GM12892 (cell line): ENCODE data around the gene BCO2.
A peak's percentile ranks its signal among the peaks of the same experiment; 100 is the strongest.
"Not testable (repeated sequence)": the region's sequence is repeated elsewhere in the genome, so short reads cannot be mapped to it uniquely, and the experiment has no call there.

Experiments used
- DNase-seq: peaks from one replicate; pipeline ENCODE4 v3.0.0; 2011; ENCODE audit not compliant: insufficient read length
- FAIRE-seq: peaks from 2 replicates; lab custom pipeline; 2011; peaks lifted over from hg19 to GRCh38; lab: Jason Lieb, UNC
- POLR2A ChIP-seq: IDR thresholded peaks from 2 replicates; pipeline ENCODE4 v1.6.1; 2011; ENCODE audit warnings: low read depth, low read length, control low read depth
- POLR2AphosphoS5 ChIP-seq: IDR thresholded peaks from 2 replicates; pipeline ENCODE4 v1.6.1; 2011; ENCODE audit warnings: low read depth, low read length, control low read depth
- TAF1 ChIP-seq: IDR thresholded peaks from 2 replicates; pipeline ENCODE4 v1.6.1; 2011; ENCODE audit warnings: low read depth, mild to moderate bottlenecking, control low read depth, low read length, borderline replicate concordance

Gene BCO2

DNA sequence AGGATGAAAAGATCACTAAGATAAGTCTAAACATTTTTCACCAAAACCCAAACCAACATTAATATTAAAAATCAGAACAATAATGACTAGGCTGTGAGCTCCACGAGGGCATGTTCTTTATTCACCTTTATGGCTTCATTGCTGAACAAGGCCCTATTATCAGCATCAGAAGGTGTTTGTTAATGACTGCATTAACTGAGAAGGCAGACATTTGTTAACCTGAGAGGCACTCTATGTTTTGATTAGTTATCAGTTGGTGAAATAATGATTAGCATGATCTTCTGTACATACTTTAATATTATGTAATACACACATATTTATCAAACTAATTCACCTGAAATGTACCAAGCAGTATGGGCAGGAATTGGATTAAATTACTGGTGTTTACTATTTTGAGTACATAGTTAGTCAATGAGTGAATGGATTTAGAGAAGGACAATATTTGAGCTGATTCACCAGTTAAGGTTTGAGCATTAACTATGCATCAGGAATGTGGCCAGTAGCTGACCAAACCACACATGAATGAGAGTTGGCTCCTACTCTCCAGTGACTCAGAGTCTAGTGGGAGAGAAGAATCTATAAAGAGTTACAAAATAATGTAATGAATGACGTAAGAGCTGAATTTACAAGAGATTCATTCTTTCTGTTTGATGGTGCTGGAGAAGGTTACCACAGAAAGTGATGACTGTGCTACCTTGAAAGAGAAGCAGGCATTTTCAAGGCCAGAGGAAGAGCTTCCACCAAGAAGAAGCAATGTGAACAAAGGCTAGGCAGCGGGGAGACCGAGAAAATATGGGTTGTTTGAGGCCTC lies 18.2 kb upstream of the BCO2 start:
- DNase-seq: no peak
- no peak for FAIRE-seq

DNA sequence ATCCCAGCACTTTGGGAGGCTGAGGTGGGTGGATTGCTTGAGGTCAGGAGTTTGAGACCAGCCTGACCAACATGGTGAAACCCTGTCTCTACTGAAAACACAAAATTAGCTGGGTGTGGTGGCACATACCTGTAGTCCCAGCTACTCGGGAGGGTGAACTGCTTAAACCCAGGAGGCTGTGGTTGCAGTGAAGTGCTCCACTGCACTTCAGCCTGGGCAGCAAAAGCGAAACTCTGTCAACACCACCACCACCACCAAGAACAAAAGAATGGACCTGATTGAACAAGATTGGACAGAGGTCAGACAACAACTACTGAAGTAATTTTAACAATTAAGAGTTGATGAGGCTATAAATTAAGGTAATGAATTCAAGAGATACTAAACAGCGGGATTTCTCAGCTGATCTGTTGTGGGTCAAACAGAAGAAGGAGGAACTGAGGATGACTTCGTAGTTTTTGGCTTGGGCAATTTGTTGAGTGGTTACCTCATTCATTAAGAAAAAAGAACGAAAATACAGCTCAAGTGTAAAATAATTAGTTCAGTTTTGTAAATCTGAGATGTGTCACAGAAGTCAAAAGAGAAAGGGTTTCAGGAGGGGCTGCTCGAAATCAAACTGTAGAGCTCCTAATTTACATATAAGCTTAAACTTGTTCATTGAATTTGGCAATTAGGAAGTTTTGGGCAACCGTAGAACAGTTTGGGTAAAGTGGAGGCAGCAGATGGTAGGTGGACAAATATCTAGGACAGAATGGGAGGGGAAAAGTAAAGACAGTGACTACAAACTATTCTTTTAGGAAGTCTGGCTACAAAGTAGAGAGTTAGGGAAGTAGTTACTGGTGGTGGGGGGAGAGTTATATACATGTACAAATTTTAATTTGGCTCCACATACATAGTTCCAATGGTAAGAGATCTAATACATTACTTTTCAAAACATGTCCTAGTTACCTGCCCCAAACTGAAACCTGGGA lies 15.9 kb upstream of the BCO2 start:
- no peak for TF ChIP-seq POLR2A
- TF ChIP-seq POLR2AphosphoS5: no peak
- no peak for TF ChIP-seq TAF1
- DNase-seq: no peak
- no peak for FAIRE-seq

More for the DNA sequence above, 18.2 kb upstream of the BCO2 start:
- TF ChIP-seq POLR2A (no peak), POLR2AphosphoS5 (no peak), TAF1 (no peak)

DNA sequence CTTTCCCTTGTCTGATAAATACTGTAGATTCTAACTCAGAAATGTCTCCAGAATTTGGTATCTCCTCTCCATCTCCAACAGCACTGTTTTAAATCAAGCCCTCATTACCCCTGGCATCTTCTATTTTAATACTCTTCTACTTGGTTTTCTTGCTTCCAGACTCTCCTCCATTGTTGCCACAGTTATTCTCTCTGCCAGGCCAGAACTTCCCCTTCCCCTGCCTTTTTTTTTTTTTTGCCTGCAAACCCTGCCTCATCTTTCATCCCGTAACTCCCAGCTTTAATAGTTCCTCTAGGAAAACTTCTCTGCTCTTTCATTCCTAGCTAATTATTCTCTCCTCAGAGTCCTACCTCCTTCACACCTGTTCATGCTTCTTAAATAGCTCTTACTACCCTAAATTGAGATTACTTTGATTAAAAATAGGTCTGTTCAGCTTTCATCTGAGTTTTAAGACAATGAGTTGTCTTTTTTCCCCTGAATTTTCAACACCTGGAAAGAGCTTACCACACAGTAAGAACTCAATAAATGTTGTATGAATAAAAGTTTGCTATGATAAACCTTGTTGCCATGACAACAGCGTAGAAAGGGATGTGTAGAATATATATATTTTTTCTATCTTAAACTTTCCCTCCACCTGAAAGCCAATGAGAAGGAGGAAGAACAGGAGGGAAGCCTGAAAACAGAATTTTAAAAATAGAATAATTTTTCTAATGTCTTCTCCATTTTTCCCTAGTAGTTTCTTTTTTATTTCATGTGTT lies 15.0 kb upstream of the BCO2 start:
- no peak for DNase-seq
- FAIRE-seq: no peak
- TF ChIP-seq TAF1: no peak
- TF ChIP-seq POLR2AphosphoS5: no peak
- TF ChIP-seq POLR2A: no peak

GRCh38 chr11:112161012-112161411 lies 14.3 kb upstream of the BCO2 start:
- FAIRE-seq (no peak), DNase-seq (no peak)
- TF ChIP-seq POLR2AphosphoS5 (no peak), TAF1 (no peak), POLR2A (no peak)

DNA sequence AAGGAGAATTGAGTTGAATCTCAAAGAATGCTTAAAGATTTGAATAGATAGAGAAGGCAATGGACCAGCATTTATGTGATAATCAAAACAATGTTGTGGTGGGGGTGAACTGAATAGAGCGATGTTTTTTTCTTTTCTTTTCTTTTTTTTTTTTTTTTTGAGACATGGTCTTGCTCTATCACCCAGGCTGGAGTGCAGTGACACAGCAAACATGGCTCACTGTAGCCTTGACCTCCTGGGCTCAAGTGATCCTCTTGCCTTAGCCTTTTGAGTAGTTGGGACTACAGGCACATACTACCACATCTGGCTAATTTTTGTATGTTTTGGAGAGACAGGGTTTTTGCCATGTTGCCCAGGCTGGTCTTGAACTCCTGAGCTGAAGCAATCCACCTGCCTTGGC lies 13.1 kb upstream of the BCO2 start:
- FAIRE-seq, DNase-seq: not testable (repeated sequence)

DNA sequence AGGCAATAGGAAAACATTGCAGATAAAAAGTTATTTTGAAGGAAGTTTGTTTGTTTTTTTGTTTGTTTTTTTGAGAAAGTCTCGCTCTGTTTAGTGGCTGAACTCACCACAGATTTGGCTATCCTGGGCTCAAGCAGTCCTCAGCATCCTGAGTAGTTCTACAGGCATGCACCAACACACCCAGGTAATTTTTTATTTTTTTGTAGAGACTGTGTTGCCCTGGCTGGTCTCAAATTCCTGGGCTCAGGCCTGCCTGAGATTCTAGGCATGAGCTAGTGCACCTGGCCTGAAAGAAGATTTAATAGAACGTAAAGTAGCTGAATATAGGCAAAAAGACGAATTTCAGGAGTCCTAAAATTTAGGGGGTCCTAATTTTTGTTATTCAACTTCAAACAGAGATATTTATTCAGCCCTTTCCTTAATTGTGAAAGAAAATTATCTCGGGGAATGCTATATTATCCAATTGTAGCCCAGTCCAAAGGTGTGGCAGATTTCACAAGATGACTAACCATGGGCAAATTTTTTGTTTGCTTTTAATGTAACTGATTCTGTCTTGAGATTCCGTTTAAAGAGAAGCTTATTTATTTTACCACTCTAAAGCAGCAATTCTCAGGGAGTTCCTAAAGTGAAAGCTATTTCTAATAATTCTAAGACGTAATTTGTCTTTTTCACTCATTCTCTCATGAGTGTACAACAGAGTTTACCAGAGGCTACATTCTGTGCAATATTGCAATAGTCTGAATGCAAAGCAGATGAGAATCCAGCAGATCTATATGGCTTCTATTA lies 12.4 kb upstream of the BCO2 start:
- DNase-seq (no peak), FAIRE-seq (no peak)

DNA sequence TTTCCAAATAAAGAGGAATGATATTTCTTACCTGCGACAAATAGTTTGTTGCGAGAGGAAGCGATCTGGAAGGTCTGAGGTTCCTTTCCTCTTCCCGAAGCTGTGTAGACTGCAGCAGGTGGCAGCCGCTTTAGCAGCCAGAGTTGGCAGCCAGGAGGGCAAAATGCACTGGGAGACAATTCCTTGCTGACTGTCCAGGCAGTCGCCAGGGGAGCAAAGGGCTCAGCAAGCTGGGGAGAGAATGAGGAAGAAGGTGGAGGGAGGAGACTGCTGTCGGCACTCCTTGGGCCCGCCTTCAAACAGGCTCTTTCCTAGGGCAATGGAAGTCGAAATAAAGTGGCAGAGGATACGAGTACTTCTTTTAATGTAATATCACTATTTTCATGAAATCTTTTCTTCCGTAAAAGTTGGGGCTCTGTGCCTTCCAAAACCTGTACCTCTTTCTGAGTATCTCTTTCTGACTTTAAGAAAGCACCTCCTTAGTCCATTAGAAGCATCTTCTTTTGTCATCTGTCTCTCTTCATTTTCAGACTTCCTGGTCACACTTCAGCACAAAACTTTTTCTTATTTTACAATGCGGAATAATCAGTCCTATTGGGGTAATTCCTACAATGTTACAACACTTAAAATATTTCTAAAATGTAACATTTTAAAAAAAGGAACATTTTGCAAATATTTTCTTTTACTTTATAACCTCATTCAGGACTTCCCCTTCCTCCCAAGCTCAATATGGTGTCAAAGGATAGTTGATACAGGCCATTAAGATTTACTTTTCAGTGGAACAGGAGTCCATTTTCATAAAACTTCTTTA lies 11.2 kb upstream of the BCO2 start, which contains the start of gene IL18:
IL18 (minus strand) TSS at position 220 of the 811 bp plus-strand sequence. CDS start 9,041 bp downstream, outside the sequence.
- DNase-seq (no peak), FAIRE-seq (peak; percentile 76)
- TF ChIP-seq POLR2A: no peak
- TF ChIP-seq POLR2AphosphoS5: no peak
- TF ChIP-seq TAF1: no peak

More for the DNA sequence above, 12.4 kb upstream of the BCO2 start:
- TF ChIP-seq TAF1 (no peak), POLR2AphosphoS5 (no peak), POLR2A (no peak)

DNA sequence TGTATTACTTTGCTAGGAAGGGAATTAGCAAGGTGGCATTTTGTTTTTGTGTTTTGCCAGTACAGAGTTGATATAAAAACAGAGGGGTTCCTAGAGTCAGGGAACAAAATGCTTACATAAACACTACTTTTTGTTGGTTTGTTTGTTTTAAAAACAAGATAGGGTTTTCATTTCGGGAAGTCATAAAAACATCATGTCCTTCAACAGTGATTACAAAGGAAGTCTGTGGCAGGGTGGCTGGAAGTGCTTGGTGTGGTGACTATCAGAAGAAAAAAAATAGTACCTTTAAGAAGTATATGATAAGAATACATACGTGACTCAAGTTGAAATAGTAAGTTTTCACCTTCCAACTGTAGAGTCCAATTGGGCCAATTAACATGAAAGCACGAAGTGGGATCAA lies 10.3 kb upstream of the BCO2 start:
- FAIRE-seq (no peak), DNase-seq (no peak)
- TF ChIP-seq TAF1 (no peak), POLR2AphosphoS5 (no peak), POLR2A (no peak)

DNA sequence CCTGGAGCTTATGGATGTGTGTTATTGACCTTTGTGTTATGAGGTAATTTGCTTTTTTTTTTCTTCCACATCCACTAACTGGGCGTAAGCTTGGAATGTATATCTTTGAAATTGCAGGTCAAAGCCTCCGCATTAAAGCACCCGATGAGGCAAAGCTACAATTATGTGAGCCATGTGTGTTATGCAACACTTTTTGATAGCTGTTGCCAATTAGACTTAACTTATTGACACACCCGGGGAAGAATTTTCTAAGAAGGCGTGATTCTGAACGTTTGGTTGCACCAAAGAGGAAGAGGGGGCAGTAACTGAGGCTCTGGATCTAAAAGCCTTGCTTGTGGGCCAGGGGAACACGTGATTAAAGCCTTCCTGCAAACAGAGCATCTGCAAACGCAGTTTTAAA lies 8.8 kb upstream of the BCO2 start:
- no peak for FAIRE-seq

More for the DNA sequence above, 8.8 kb upstream of the BCO2 start:
- DNase-seq: no peak
- TF ChIP-seq TAF1 (no peak), POLR2A (no peak), POLR2AphosphoS5 (no peak)
